SK-N-SH (cell line): ENCODE data around the gene NDST4. TPM values are rescaled to one million over a fixed set of nuclear protein-coding genes. Genes with fewer than 3 reads are reported as not detected.

Experiments used
- CTCF ChIA-PET: fragments of 300-600, 350-600 bp; formaldehyde crosslinking; extraction: SDS; loops from one replicate; lab custom pipeline; 2021; lab: Yijun Ruan, JAX
- POLR2A ChIA-PET: fragments of 350-600 bp; sonication (Branson Sonifier 250); formaldehyde crosslinking; extraction: SDS; loops from one replicate; lab custom pipeline; 2020; ENCODE audit warnings: antibody characterized with exemption, inconsistent platforms; lab: Yijun Ruan, JAX
- DNase-seq: peaks from one replicate; pipeline ENCODE4 v3.0.0; 2012
- H2AFZ ChIP-seq: fragments of 200-600 bp; sonication (generic); 2 replicates; pipeline ENCODE4 v1.8.1; 2016; ENCODE audit warnings: antibody characterized with exemption, mild to moderate bottlenecking, low read depth
- H3F3A ChIP-seq: fragments of 200-600 bp; sonication (generic); replicated peaks from 2 replicates; pipeline ENCODE3; 2016; ENCODE audit warnings: antibody characterized with exemption, mild to moderate bottlenecking; ENCODE audit not compliant: insufficient read depth
- H3K27ac ChIP-seq, 2 experiments: fragments of 200-500 bp in 1 of 2; fragments of 200-600 bp in 1 of 2; sonication (Bioruptor generic) in 1 of 2; sonication (generic), shearing (Covaris generic) in 1 of 2; 2 replicates each; pipeline versions ENCODE4 v1.5.1 to v1.6.1; 2014 to 2016; ENCODE audit warnings: low read depth in 2 of 2, inconsistent platforms in 1 of 2, low read length in 1 of 2, mild to moderate bottlenecking in 1 of 2, mixed read lengths in 1 of 2
- H3K27me3 ChIP-seq: fragments of 200-600 bp; sonication (generic), shearing (Covaris generic); 2 replicates; pipeline ENCODE4 v1.6.1; 2016; ENCODE audit warnings: mixed run types; ENCODE audit not compliant: insufficient read depth
- H3K36me3 ChIP-seq, 2 experiments: fragments of 200-500 bp in 1 of 2; fragments of 200-600 bp in 1 of 2; sonication (Bioruptor generic) in 1 of 2; sonication (generic) in 1 of 2; replicated peaks in 1 of 2; 2 replicates each; pipeline versions ENCODE3 to v1.5.1; 2014 to 2016; ENCODE audit warnings: low read length in 1 of 2, mild to moderate bottlenecking in 1 of 2; ENCODE audit not compliant: insufficient read depth in 2 of 2, control insufficient read depth in 1 of 2
- H3K4me1 ChIP-seq, 2 experiments: fragments of 200-500 bp in 1 of 2; fragments of 200-600 bp in 1 of 2; sonication (Bioruptor generic) in 1 of 2; sonication (generic), shearing (Covaris generic) in 1 of 2; 2 replicates each; pipeline versions ENCODE4 v1.5.1 to v1.6.1; 2014 to 2016; ENCODE audit warnings: low read depth in 1 of 2, low read length in 1 of 2, mixed run types in 1 of 2; ENCODE audit not compliant: insufficient read depth in 2 of 2, control insufficient read depth in 1 of 2
- H3K4me2 ChIP-seq: fragments of 200-600 bp; sonication (generic), shearing (Covaris generic); 2 replicates; pipeline ENCODE4 v1.6.1; 2017; ENCODE audit warnings: mixed run types
- H3K4me3 ChIP-seq, 2 experiments: fragments of 200-500 bp in 1 of 2; fragments of 200-600 bp in 1 of 2; sonication (Bioruptor generic) in 1 of 2; sonication (generic), shearing (Covaris generic) in 1 of 2; 2 replicates each; pipeline versions ENCODE4 v1.5.1 to v1.8.1; 2014 to 2016; ENCODE audit warnings: low read depth in 2 of 2, inconsistent platforms in 1 of 2, low read length in 1 of 2, mild to moderate bottlenecking in 1 of 2, mixed read lengths in 1 of 2, moderate library complexity in 1 of 2
- H3K79me2 ChIP-seq: fragments of 200-600 bp; sonication (generic); 2 replicates; pipeline ENCODE4 v1.8.1; 2017; ENCODE audit warnings: mild to moderate bottlenecking; ENCODE audit not compliant: insufficient read depth
- H3K9ac ChIP-seq: fragments of 200-600 bp; sonication (generic); 2 replicates; pipeline ENCODE4 v1.6.1; 2017; ENCODE audit warnings: mixed run types
- H3K9me2 ChIP-seq: fragments of 200-600 bp; sonication (generic); 2 replicates; pipeline ENCODE4 v1.6.1; 2017; ENCODE audit warnings: mixed run types
- H3K9me3 ChIP-seq: fragments of 200-600 bp; sonication (generic); 2 replicates; pipeline ENCODE4 v1.6.1; 2017; ENCODE audit warnings: mixed run types, mild to moderate bottlenecking, moderate library complexity
- H4K20me1 ChIP-seq: fragments of 200-600 bp; sonication (generic); 2 replicates; pipeline ENCODE4 v1.6.1; 2017; ENCODE audit warnings: mild to moderate bottlenecking, mixed run types; ENCODE audit not compliant: insufficient read depth
- CHD2 ChIP-seq: fragments of 150-350 bp; IDR thresholded peaks from 2 replicates; pipeline ENCODE4 v1.6.1; 2018; ENCODE audit warnings: low read length; ENCODE audit not compliant: partially characterized antibody
- ELF1 ChIP-seq: IDR thresholded peaks from 2 replicates; pipeline ENCODE4 v1.4.0; 2012
- EP300 ChIP-seq, 2 experiments: IDR thresholded peaks; 2 replicates each; pipeline versions ENCODE4 v1.4.0 to v1.6.1; 2012; ENCODE audit warnings: borderline replicate concordance in 1 of 2, low read depth in 1 of 2, low read length in 1 of 2
- FOXJ3 ChIP-seq: sonication (generic); formaldehyde crosslinking; IDR thresholded peaks from 2 replicates; pipeline ENCODE4 v1.5.1; 2020; ENCODE audit warnings: mild to moderate bottlenecking, missing genetic modification reagents
- FOXM1 ChIP-seq: IDR thresholded peaks from 2 replicates; pipeline ENCODE4 v1.4.0; 2012; ENCODE audit warnings: low read depth, mild to moderate bottlenecking
- GABPA ChIP-seq: IDR thresholded peaks from 2 replicates; pipeline ENCODE4 v1.4.0; 2012; ENCODE audit warnings: low read depth, mild to moderate bottlenecking
- GATA2 ChIP-seq: sonication (generic); formaldehyde crosslinking; IDR thresholded peaks from 2 replicates; pipeline ENCODE4 v1.5.0; 2020; ENCODE audit warnings: mild to moderate bottlenecking, missing genetic modification reagents
- NFIC ChIP-seq: IDR thresholded peaks from 2 replicates; pipeline ENCODE4 v1.4.0; 2012; ENCODE audit warnings: borderline replicate concordance
- PBX3 ChIP-seq: IDR thresholded peaks from 2 replicates; pipeline ENCODE4; 2012
- POLR2AphosphoS5 ChIP-seq: IDR thresholded peaks from 2 replicates; pipeline ENCODE4 v1.6.1; 2012; ENCODE audit warnings: low read depth, low read length
- RFX5 ChIP-seq: IDR thresholded peaks from 2 replicates; pipeline ENCODE4 v1.6.1; 2012; ENCODE audit warnings: mild to moderate bottlenecking, improper control_type of control experiment, low read length
- SIN3A ChIP-seq: IDR thresholded peaks from 2 replicates; pipeline ENCODE4 v1.6.1; 2012; ENCODE audit warnings: low read depth, mild to moderate bottlenecking, low read length, moderate library complexity, borderline replicate concordance
- WGBS: methylation state at CpG from one replicate; pipeline ENCODE4 v1.1.6; 2017; ENCODE audit warnings: low lambda C conversion rate; 5-methylcytosine and 5-hydroxymethylcytosine counted together
- polyA plus RNA-seq, 3 experiments: library from polyadenylated mRNA; depleted of rRNA; stranded (reverse); fragments of >200 nt; gene quantifications; 2 replicates each; pipeline ENCODE4 v1.2.3, GENCODE V29; 2012
- TF ChIP-seq, protein P1 (sequence below): IDR thresholded peaks from 2 replicates; pipeline ENCODE4 v1.6.1; 2012; ENCODE audit warnings: mild to moderate bottlenecking, low read depth, low read length, moderate library complexity
- TF ChIP-seq, protein P2 (sequence below): fragments of 200-600 bp; sonication (generic); IDR thresholded peaks from 2 replicates; pipeline ENCODE4 v1.6.1; 2017; ENCODE audit warnings: antibody characterized with exemption, mild to moderate bottlenecking, moderate library complexity

NDST4 gene
- polyA plus RNA-seq, 1 of the 3 experiments (the other 2 are of a cell fraction) = not detected

- TF ChIP-seq, protein P1, sequence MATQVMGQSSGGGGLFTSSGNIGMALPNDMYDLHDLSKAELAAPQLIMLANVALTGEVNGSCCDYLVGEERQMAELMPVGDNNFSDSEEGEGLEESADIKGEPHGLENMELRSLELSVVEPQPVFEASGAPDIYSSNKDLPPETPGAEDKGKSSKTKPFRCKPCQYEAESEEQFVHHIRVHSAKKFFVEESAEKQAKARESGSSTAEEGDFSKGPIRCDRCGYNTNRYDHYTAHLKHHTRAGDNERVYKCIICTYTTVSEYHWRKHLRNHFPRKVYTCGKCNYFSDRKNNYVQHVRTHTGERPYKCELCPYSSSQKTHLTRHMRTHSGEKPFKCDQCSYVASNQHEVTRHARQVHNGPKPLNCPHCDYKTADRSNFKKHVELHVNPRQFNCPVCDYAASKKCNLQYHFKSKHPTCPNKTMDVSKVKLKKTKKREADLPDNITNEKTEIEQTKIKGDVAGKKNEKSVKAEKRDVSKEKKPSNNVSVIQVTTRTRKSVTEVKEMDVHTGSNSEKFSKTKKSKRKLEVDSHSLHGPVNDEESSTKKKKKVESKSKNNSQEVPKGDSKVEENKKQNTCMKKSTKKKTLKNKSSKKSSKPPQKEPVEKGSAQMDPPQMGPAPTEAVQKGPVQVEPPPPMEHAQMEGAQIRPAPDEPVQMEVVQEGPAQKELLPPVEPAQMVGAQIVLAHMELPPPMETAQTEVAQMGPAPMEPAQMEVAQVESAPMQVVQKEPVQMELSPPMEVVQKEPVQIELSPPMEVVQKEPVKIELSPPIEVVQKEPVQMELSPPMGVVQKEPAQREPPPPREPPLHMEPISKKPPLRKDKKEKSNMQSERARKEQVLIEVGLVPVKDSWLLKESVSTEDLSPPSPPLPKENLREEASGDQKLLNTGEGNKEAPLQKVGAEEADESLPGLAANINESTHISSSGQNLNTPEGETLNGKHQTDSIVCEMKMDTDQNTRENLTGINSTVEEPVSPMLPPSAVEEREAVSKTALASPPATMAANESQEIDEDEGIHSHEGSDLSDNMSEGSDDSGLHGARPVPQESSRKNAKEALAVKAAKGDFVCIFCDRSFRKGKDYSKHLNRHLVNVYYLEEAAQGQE = no peak
- TF ChIP-seq, protein P2, sequence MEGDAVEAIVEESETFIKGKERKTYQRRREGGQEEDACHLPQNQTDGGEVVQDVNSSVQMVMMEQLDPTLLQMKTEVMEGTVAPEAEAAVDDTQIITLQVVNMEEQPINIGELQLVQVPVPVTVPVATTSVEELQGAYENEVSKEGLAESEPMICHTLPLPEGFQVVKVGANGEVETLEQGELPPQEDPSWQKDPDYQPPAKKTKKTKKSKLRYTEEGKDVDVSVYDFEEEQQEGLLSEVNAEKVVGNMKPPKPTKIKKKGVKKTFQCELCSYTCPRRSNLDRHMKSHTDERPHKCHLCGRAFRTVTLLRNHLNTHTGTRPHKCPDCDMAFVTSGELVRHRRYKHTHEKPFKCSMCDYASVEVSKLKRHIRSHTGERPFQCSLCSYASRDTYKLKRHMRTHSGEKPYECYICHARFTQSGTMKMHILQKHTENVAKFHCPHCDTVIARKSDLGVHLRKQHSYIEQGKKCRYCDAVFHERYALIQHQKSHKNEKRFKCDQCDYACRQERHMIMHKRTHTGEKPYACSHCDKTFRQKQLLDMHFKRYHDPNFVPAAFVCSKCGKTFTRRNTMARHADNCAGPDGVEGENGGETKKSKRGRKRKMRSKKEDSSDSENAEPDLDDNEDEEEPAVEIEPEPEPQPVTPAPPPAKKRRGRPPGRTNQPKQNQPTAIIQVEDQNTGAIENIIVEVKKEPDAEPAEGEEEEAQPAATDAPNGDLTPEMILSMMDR = no peak
- no peak for TF ChIP-seq GABPA
- no peak for TF ChIP-seq CHD2
Observed at GRCh38 chr4:115082633-115083032, 30.8 kb downstream of the NDST4 start (continued).

DNA sequence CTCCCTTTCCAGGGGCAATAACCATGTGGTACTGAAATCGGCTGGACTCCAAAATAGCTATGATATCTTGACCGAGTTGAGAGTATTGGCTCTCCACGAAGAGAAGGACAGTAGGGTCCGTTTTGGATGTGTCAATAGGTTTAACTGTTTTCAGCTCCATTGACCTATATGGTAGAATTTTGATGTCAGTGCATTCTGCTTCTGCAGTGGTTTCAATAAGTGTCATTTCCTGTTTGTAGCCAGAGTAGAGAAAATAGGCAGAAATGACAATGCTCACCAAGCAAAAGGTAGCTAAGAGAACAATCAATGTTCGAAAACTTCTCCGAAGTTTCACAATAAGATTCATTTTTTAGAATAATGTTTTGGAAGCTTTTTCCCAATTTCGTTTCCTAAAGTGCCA, 36.7 kb downstream of the NDST4 start:
- Histone ChIP-seq H3K36me3 (no peaks in the 10 kb centered on the region), H3K9ac (no peak overlapping the region), H3K9me2 (no peaks in the 10 kb centered on the region), H3K4me1 (no peaks in the 10 kb centered on the region), H3K27ac (no peak overlapping the region), H3K4me2 (no peak overlapping the region), H3F3A (no peaks in the 10 kb centered on the region), H3K27me3 (no peaks in the 10 kb centered on the region), H3K4me3 (no peak overlapping the region), H4K20me1 (no peaks in the 10 kb centered on the region), H2AFZ (no peak overlapping the region), H3K79me2 (no peaks in the 10 kb centered on the region), H3K9me3 (no peaks in the 10 kb centered on the region)
- CTCF ChIA-PET = interaction anchor here (1.6 to 2.0 kb wide), 2 partner anchors 11 to 36 kb away, joined by 3 to 4 read pairs; no protein-coding TSS in a partner anchor
- no peak for DNase-seq
- POLR2A ChIA-PET = no interaction called here
- TF ChIP-seq PBX3 = no peak
- TF ChIP-seq EP300 (IDR thresholded peaks at IDR 0.05; ENCODE audit: borderline replicate concordance in 1 of 2, low read depth in 1 of 2, low read length in 1 of 2) = no peak
- TF ChIP-seq FOXM1 = no peak
- no peak for TF ChIP-seq POLR2AphosphoS5
- TF ChIP-seq RFX5 = no peak
- no peak for TF ChIP-seq SIN3A
- no peak for TF ChIP-seq FOXJ3 (CRISPR knock-in tag)
- no peak for TF ChIP-seq GABPA
- TF ChIP-seq NFIC = no peak
- TF ChIP-seq, protein P2 = no peak
- TF ChIP-seq GATA2 (CRISPR knock-in tag) = no peak
- TF ChIP-seq, protein P1 = no peak
- no peak for TF ChIP-seq ELF1
- WGBS = 31% methylated on average over 7 of the region's 7 CpGs
